CD14-positive monocyte (primary cell): Measurements from ENCODE around the gene TGFB2. TPM values are rescaled to one million over a fixed set of nuclear protein-coding genes. Genes with fewer than 3 reads are reported as not detected.

Source experiments
- DNase-seq, 3 donors: peaks; one replicate each; pipeline ENCODE4 v3.0.0-alpha.2; 2011 to 2022
- H2AFZ ChIP-seq: 2 replicates; pipeline ENCODE4 v1.6.0; 2012; ENCODE audit warnings: mild to moderate bottlenecking, low read depth, low read length, inconsistent platforms; ENCODE audit not compliant: insufficient read depth, poor library complexity, severe bottlenecking
- H3K27ac ChIP-seq, 2 donors: 1 replicate in 1 of 2; 2 replicates in 1 of 2; pipeline ENCODE4 v1.5.1; 2012 to 2013; ENCODE audit warnings: low read length in 2 of 2, control low read depth in 1 of 2, inconsistent platforms in 1 of 2, low read depth in 1 of 2, mild to moderate bottlenecking in 1 of 2
- H3K27me3 ChIP-seq, 2 donors: one replicate each; pipeline versions ENCODE4 v1.6.0 to v1.6.1; 2011 to 2013; ENCODE audit warnings: low read length in 2 of 2; ENCODE audit not compliant: control insufficient read depth in 2 of 2, insufficient read depth in 2 of 2
- H3K36me3 ChIP-seq, 2 donors: replicated peaks in 1 of 2; 1 replicate in 1 of 2; 2 replicates in 1 of 2; pipeline versions ENCODE4 v1.5.1 to v1.6.1; 2012 to 2013; ENCODE audit warnings: low read length in 2 of 2, control low read depth in 1 of 2, inconsistent platforms in 1 of 2, mild to moderate bottlenecking in 1 of 2; ENCODE audit not compliant: insufficient read depth in 2 of 2, control insufficient read depth in 1 of 2
- H3K4me1 ChIP-seq, 2 donors: 1 replicate in 1 of 2; 2 replicates in 1 of 2; pipeline versions ENCODE4 v1.5.1 to v1.6.1; 2012 to 2013; ENCODE audit warnings: low read length in 2 of 2, control low read depth in 1 of 2, inconsistent platforms in 1 of 2, mild to moderate bottlenecking in 1 of 2, moderate library complexity in 1 of 2; ENCODE audit not compliant: insufficient read depth in 2 of 2, control insufficient read depth in 1 of 2
- H3K4me2 ChIP-seq: replicated peaks from 2 replicates; pipeline ENCODE3; 2012; ENCODE audit warnings: low read length, moderate library complexity, mild to moderate bottlenecking; ENCODE audit not compliant: poor library complexity, severe bottlenecking; ENCODE audit errors: extremely low read depth
- H3K4me3 ChIP-seq, 3 experiments: fragments of 200-600 bp in 1 of 3; sonication (generic) in 1 of 3; replicated peaks in 1 of 3; 1 replicate in 2 of 3; 2 replicates in 1 of 3; pipeline ENCODE4 v1.5.1; 2011 to 2013; ENCODE audit warnings: low read length in 3 of 3, mild to moderate bottlenecking in 3 of 3, control low read depth in 2 of 3, low read depth in 2 of 3, inconsistent platforms in 1 of 3, moderate library complexity in 1 of 3
- H3K79me2 ChIP-seq: 2 replicates; pipeline ENCODE4 v1.6.0; 2012; ENCODE audit warnings: mild to moderate bottlenecking, control low read depth, inconsistent platforms, low read length, moderate library complexity; ENCODE audit not compliant: insufficient read depth
- H3K9ac ChIP-seq: 2 replicates; pipeline ENCODE4 v1.6.0; 2017; ENCODE audit warnings: low read length, mild to moderate bottlenecking; ENCODE audit not compliant: insufficient read depth, poor library complexity, severe bottlenecking
- H3K9me3 ChIP-seq, 2 donors: replicated peaks in 1 of 2; 1 replicate in 1 of 2; 2 replicates in 1 of 2; pipeline versions ENCODE4 v1.5.1 to v1.6.1; 2012 to 2013; ENCODE audit warnings: low read length in 2 of 2, control low read depth in 1 of 2; ENCODE audit not compliant: control insufficient read depth in 1 of 2, insufficient read depth in 1 of 2
- H4K20me1 ChIP-seq: 2 replicates; pipeline ENCODE4 v1.6.0; 2012; ENCODE audit warnings: mild to moderate bottlenecking, low read length, control low read depth, moderate library complexity; ENCODE audit not compliant: insufficient read depth
- H3K27ac Mint-ChIP-seq, 7 donors: one replicate each; pipeline ENCODE4 v1.8.0; 2020; ENCODE audit warnings: mild to moderate bottlenecking in 7 of 7, mixed read lengths in 7 of 7, moderate library complexity in 6 of 7, inconsistent platforms in 2 of 7
- H3K27me3 Mint-ChIP-seq, 3 donors: one replicate each; pipeline ENCODE4 v1.8.0; 2021 to 2022; ENCODE audit warnings: low read depth in 3 of 3, mild to moderate bottlenecking in 3 of 3, mixed read lengths in 3 of 3, moderate library complexity in 3 of 3, inconsistent platforms in 1 of 3
- H3K36me3 Mint-ChIP-seq, 2 donors: one replicate each; pipeline ENCODE4 v1.8.0; 2020; ENCODE audit warnings: mixed read lengths in 2 of 2, inconsistent platforms in 1 of 2, mild to moderate bottlenecking in 1 of 2
- H3K4me1 Mint-ChIP-seq: one replicate; pipeline ENCODE4 v1.8.0; 2020; ENCODE audit warnings: mild to moderate bottlenecking, mixed read lengths
- H3K4me3 Mint-ChIP-seq, 2 donors: one replicate each; pipeline ENCODE4 v1.8.0; 2020; ENCODE audit warnings: mild to moderate bottlenecking in 2 of 2, mixed read lengths in 2 of 2, moderate library complexity in 1 of 2
- H3K9me3 Mint-ChIP-seq, 7 donors: one replicate each; pipeline ENCODE4 v1.8.0; 2020 to 2022; ENCODE audit warnings: mixed read lengths in 7 of 7, mild to moderate bottlenecking in 6 of 7, moderate library complexity in 6 of 7, inconsistent platforms in 2 of 7
- CTCF ChIP-seq: fragments of 200-600 bp; IDR thresholded peaks from one replicate; pipeline ENCODE4 v1.8.0; 2022; ENCODE audit warnings: antibody characterized with exemption, mild to moderate bottlenecking
- WGBS: methylation state at CpG from one replicate; pipeline ENCODE4 v1.1.5; 2013; ENCODE audit warnings: missing lambda C conversion rate; ENCODE audit not compliant: insufficient coverage; 5-methylcytosine and 5-hydroxymethylcytosine counted together
- intact Hi-C, 2 donors: fragments of 100-400 bp; cut with micrococcal nuclease; formaldehyde crosslinking; loops; one replicate each; pipeline versions ENCODE4 v1.15.0 to v1.15.1; 2023
- polyA plus RNA-seq, 3 donors: library from polyadenylated mRNA; depleted of rRNA in 1 of 3; unstranded in 2 of 3; stranded (reverse) in 1 of 3; fragments of 300-500 nt in 2 of 3; fragments of >200 nt in 1 of 3; fragmentation: Illumina TruSeq in 2 of 3; gene quantifications; 1 replicate in 2 of 3; 2 replicates in 1 of 3; pipeline ENCODE4 v1.2.3, GENCODE V29; 2012 to 2021

TGFB2 gene
- polyA plus RNA-seq, 3 donors, result 0.01 TPM; not detected in 2

- no CpG with 5 or more reads among the region's 6 CpGs for WGBS
- Mint-ChIP-seq H3K9me3 (no peaks in the 10 kb centered on the region), H3K4me3 (no peak overlapping the region), H3K4me1 (no peaks in the 10 kb centered on the region), H3K36me3 (peaks cover 33 to 35% of the 10 kb centered on the region in 2 donors), H3K27ac (no peak overlapping the region), H3K27me3 (no peaks in the 10 kb centered on the region)
- DNase-seq, result no peak
- Histone ChIP-seq H3K9me3 (no peaks in the 10 kb centered on the region), H3K9ac (no peak overlapping the region), H3K27me3 (no peaks in the 10 kb centered on the region), H3K4me1 (no peaks in the 10 kb centered on the region), H3K79me2 (no peaks in the 10 kb centered on the region), H3K27ac (no peak overlapping the region), H4K20me1 (no peaks in the 10 kb centered on the region), H3K36me3 (peaks cover 16 to 42% of the 10 kb centered on the region in 2 donors), H2AFZ (no peak overlapping the region), H3K4me3 (no peak overlapping the region), H3K4me2 (no peak overlapping the region)
- no peak for TF ChIP-seq CTCF
- intact Hi-C loops, result no loop called here
Observed at GRCh38 chr1:218305472-218306064, 39.6 kb upstream of the TGFB2 start.

GRCh38 chr1:218312509-218312908 is 32.6 kb upstream of the TGFB2 start:
- no peak overlapping the region for H2AFZ ChIP-seq
- H4K20me1 ChIP-seq, result no peaks in the 10 kb centered on the region
- 83% methylated on average over 1 of the region's 2 CpGs for WGBS
- H3K4me2 ChIP-seq, result no peak overlapping the region
- no peak for DNase-seq
- Mint-ChIP-seq H3K27ac (no peak overlapping the region), H3K27me3 (no peaks in the 10 kb centered on the region), H3K4me1 (no peaks in the 10 kb centered on the region), H3K36me3 (peaks cover 23 to 37% of the 10 kb centered on the region in 2 donors), H3K4me3 (no peak overlapping the region), H3K9me3 (peaks cover 0 to 3% (median 2%) of the 10 kb centered on the region in 7 donors)
- H3K9ac ChIP-seq, result no peak overlapping the region
- H3K79me2 ChIP-seq, result no peaks in the 10 kb centered on the region
- no peaks in the 10 kb centered on the region for H3K27me3 ChIP-seq
- H3K36me3 ChIP-seq, result peaks cover 8 to 20% of the 10 kb centered on the region in 2 donors
- TF ChIP-seq CTCF, result no peak
- no peak overlapping the region for H3K27ac ChIP-seq
- intact Hi-C loops, result no loop called here
- no peak overlapping the region for H3K4me3 ChIP-seq
- no peaks in the 10 kb centered on the region for H3K9me3 ChIP-seq
- H3K4me1 ChIP-seq, result no peaks in the 10 kb centered on the region
